D341Med (cell line): Measurements from ENCODE around the gene NDUFAF7.
A peak's percentile ranks its signal among the peaks of the same experiment; 100 is the strongest.
"Not testable (repeated sequence)": the region's sequence is repeated elsewhere in the genome, so short reads cannot be mapped to it uniquely, and the experiment has no call there.

Experiments used
- DNase-seq: peaks from one replicate; pipeline ENCODE4 v3.0.0; 2012; ENCODE audit warnings: low spot score

Gene NDUFAF7

GRCh38 chr2:37282746-37283145 lies 51.3 kb downstream of the NDUFAF7 start:
- no peak for DNase-seq

- DNase-seq = no peak
Observed at GRCh38 chr2:37283207-37283606, 51.7 kb downstream of the NDUFAF7 start.

- no peak for DNase-seq
Observed at GRCh38 chr2:37284381-37284780, 52.9 kb downstream of the NDUFAF7 start.

GRCh38 chr2:37287966-37288365 lies 56.5 kb downstream of the NDUFAF7 start:
- DNase-seq = peak; percentile 38

- no peak for DNase-seq
Observed at GRCh38 chr2:37291680-37292079, 60.2 kb downstream of the NDUFAF7 start.

- DNase-seq = not testable (repeated sequence)
Observed at GRCh38 chr2:37294858-37295257, 63.4 kb downstream of the NDUFAF7 start.

- DNase-seq = no peak
Observed at GRCh38 chr2:37295469-37296073, 64.1 kb downstream of the NDUFAF7 start.

- DNase-seq = no peak
Observed at GRCh38 chr2:37297632-37298031, 66.2 kb downstream of the NDUFAF7 start.
